Measurements from ENCODE around the gene ADD2.

DNA sequence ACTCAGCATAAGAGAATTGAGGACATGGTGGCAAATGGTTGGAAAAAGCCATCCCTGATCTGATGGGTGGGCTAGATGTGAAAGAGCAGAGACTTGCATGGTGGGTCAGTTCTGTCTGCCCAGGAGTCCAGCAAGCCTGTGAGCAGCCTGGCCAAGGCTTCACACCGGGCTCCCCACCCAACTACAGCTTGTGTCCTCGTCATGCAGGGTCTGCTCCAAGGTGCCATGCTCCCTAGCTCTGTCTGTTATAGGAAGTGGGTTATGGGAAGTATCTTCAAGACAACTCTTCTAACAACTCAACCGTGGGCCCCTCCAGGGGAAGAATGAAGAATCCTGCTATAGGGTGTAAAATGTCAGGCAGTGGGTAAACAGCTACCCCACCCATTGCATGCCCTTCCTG lies 97.4 kb downstream of the ADD2 start:
- TF ChIP-seq CTCF (IDR thresholded peaks at IDR 0.05) = no peak
- no peak for TF ChIP-seq POLR2A (IDR thresholded peaks at IDR 0.05)
